A549 (cell line): ENCODE measurements around the gene ULBP1. TPM values are rescaled to one million over a fixed set of nuclear protein-coding genes. Genes with fewer than 3 reads are reported as not detected.

Experiments used
- ATAC-seq, 2 experiments: fragments of 200-7000 bp in 1 of 2; fragments of >200 bp in 1 of 2; cut with Nextera tagmentation in 1 of 2; cut with Tn5 transposase in 1 of 2; 3 replicates each; pipeline versions ENCODE4 v1.8.0 to v1.9.1; 2018 to 2020; ENCODE audit warnings: mild to moderate bottlenecking in 1 of 2, moderate library complexity in 1 of 2
- CTCF ChIA-PET: fragments of 300-600 bp; sonication (Branson Sonifier 250); formaldehyde crosslinking; extraction: SDS; loops from one replicate; lab custom pipeline; 2021; ENCODE audit warnings: antibody characterized with exemption, inconsistent platforms; lab: Yijun Ruan, JAX
- POLR2A ChIA-PET: fragments of 350-600 bp; formaldehyde crosslinking; extraction: SDS; loops from one replicate; lab custom pipeline; 2021; ENCODE audit warnings: antibody characterized with exemption, inconsistent platforms; lab: Yijun Ruan, JAX
- DNase-seq, 2 experiments: peaks; one replicate each; pipeline versions ENCODE4 v3.0.0 to v3.0.0-alpha.2; 2011 to 2016; ENCODE audit warnings: low read depth in 1 of 2, low spot score in 1 of 2
- FAIRE-seq: peaks from 2 replicates; lab custom pipeline; 2011; peaks lifted over from hg19 to GRCh38; lab: Jason Lieb, UNC
- H3K27ac ChIP-seq, 2 experiments: fragments of >200 bp; sonication (Bioruptor Twin); formaldehyde crosslinking; 3 replicates each; pipeline ENCODE4 v1.5.1; 2016 to 2017
- H3K4me1 ChIP-seq: fragments of >200 bp; sonication (Bioruptor Twin); formaldehyde crosslinking; 3 replicates; pipeline ENCODE4 v1.6.1; 2016
- H3K4me2 ChIP-seq: fragments of >200 bp; sonication (Bioruptor Twin); formaldehyde crosslinking; 3 replicates; pipeline ENCODE4 v1.6.1; 2016
- H3K4me3 ChIP-seq: fragments of >200 bp; sonication (Bioruptor Twin); formaldehyde crosslinking; 3 replicates; pipeline ENCODE4 v1.5.1; 2016
- H3K9me3 ChIP-seq: fragments of >200 bp; sonication (Bioruptor Twin); formaldehyde crosslinking; 3 replicates; pipeline ENCODE4 v1.6.1; 2016
- ATOH8 ChIP-seq: fragments of 250-450 bp; sonication (Bioruptor Pico); IDR thresholded peaks from 2 replicates; pipeline ENCODE4 v1.5.0; 2020; ENCODE audit warnings: low read depth, mild to moderate bottlenecking, moderate library complexity
- CBX8 ChIP-seq: fragments of 200-600 bp; sonication (generic); IDR thresholded peaks from 2 replicates; pipeline ENCODE4 v1.6.1; 2016
- CEBPB ChIP-seq, 2 experiments: fragments of >200 bp in 1 of 2; sonication (Bioruptor Twin) in 1 of 2; formaldehyde crosslinking in 1 of 2; IDR thresholded peaks; 2 replicates each; pipeline ENCODE4 v1.6.1; 2012 to 2016
- CTCF ChIP-seq: fragments of >200 bp; sonication (Bioruptor Twin); formaldehyde crosslinking; IDR thresholded peaks from 3 replicates; pipeline ENCODE4 v1.5.1; 2016
- E2F6 ChIP-seq: IDR thresholded peaks from 2 replicates; pipeline ENCODE4 v1.6.1; 2012; ENCODE audit warnings: low read depth, borderline replicate concordance
- FOXS1 ChIP-seq: fragments of 250-450 bp; sonication (Bioruptor Pico); IDR thresholded peaks from 2 replicates; pipeline ENCODE4 v1.5.0; 2020; ENCODE audit warnings: mild to moderate bottlenecking, moderate library complexity
- HEYL ChIP-seq: fragments of 250-450 bp; sonication (Bioruptor Pico); IDR thresholded peaks from 2 replicates; pipeline ENCODE4 v1.8.0; 2021; ENCODE audit warnings: mild to moderate bottlenecking, moderate library complexity
- JUN ChIP-seq, 2 experiments: fragments of >200 bp; sonication (Bioruptor Twin); formaldehyde crosslinking; IDR thresholded peaks; 2 replicates in 1 of 2; 3 replicates in 1 of 2; pipeline ENCODE4 v1.6.1; 2016 to 2017
- KDM1A ChIP-seq: fragments of 200-600 bp; sonication (generic); IDR thresholded peaks from 2 replicates; pipeline ENCODE4 v1.6.1; 2016; ENCODE audit warnings: low read depth, mild to moderate bottlenecking
- MAZ ChIP-seq: fragments of 150-350 bp; IDR thresholded peaks from 2 replicates; pipeline ENCODE4 v1.6.1; 2014; ENCODE audit warnings: antibody characterized with exemption, low read depth, low read length, borderline replicate concordance
- NPAS2 ChIP-seq: fragments of 250-450 bp; sonication (Bioruptor Pico); IDR thresholded peaks from 2 replicates; pipeline ENCODE4 v1.8.0; 2022; ENCODE audit warnings: mild to moderate bottlenecking, moderate library complexity, borderline replicate concordance
- PHF8 ChIP-seq: fragments of 200-600 bp; sonication (generic); IDR thresholded peaks from 2 replicates; pipeline ENCODE4 v1.6.1; 2016; ENCODE audit warnings: low read depth, mild to moderate bottlenecking, antibody characterized with exemption, moderate library complexity, borderline replicate concordance
- POLR2A ChIP-seq: IDR thresholded peaks from 2 replicates; pipeline ENCODE4 v1.6.1; 2012; ENCODE audit warnings: mild to moderate bottlenecking, low read length
- POLR2AphosphoS2 ChIP-seq: conservative IDR thresholded peaks from 2 replicates; pipeline ENCODE4 v1.6.1; 2012; ENCODE audit warnings: low read length, improper control_type of control experiment, inconsistent platforms
- RNF2 ChIP-seq: fragments of 200-600 bp; sonication (generic); IDR thresholded peaks from 2 replicates; pipeline ENCODE4 v1.6.1; 2016; ENCODE audit warnings: low read depth, mild to moderate bottlenecking, antibody characterized with exemption, moderate library complexity, borderline replicate concordance
- USF2 ChIP-seq: fragments of 450-650 bp; IDR thresholded peaks from 2 replicates; pipeline ENCODE4 v1.6.1; 2014; ENCODE audit warnings: antibody characterized with exemption
- ZC3H11A ChIP-seq: fragments of 450-650 bp; IDR thresholded peaks from 2 replicates; pipeline ENCODE4 v1.6.1; 2014; ENCODE audit warnings: antibody characterized with exemption, mild to moderate bottlenecking
- ZNF302 ChIP-seq: fragments of 250-450 bp; sonication (Bioruptor Pico); IDR thresholded peaks from 2 replicates; pipeline ENCODE4 v1.9.0; 2021; ENCODE audit warnings: inconsistent platforms, mild to moderate bottlenecking, moderate library complexity
- WGBS: methylation state at CpG from one replicate; pipeline ENCODE4 v1.1.6; 2017; ENCODE audit errors: missing lambda C conversion rate; 5-methylcytosine and 5-hydroxymethylcytosine counted together
- polyA plus RNA-seq, 4 experiments: library from polyadenylated mRNA; depleted of rRNA in 3 of 4; stranded (reverse); fragments of >200 nt; fragmentation: RNase III in 1 of 4; extraction: RNeasy Plus Mini Kit Qiagen cat#74134 plus additional on column Dnase treatment in 1 of 4; gene quantifications; 2 replicates in 3 of 4; 3 replicates in 1 of 4; pipeline ENCODE4 v1.2.3, GENCODE V29; 2011 to 2017

The ULBP1 gene
- polyA plus RNA-seq, 2 of the 4 experiments (the other 2 are of a cell fraction), result 0.89 to 6.6 TPM

DNA sequence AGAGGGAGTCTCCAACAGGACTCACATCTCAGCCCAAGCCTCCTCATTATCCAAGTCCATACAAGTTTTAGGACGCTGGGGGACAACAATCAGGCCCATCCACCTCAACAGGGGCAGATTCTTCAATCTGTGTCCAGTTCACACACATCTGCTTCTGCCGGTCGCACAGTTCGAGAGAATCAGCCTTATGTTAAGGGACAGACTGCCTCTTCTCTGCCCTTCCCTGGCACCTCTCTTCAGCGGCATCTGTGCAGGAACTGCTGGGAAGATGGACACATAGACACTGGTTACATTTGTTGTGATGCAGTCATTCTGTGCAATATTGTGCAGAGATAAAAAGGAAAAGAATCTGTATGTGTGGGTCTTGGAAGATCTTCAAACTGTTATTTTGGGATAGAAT, 21.0 kb downstream of the ULBP1 start:
- peaks cover 14% of the 10 kb centered on the region; the same call in 2 of the 3 replicates for H3K9me3 ChIP-seq
- H3K4me1 ChIP-seq, result 0 out of 3 replicates have a peak, but pooled peaks cover 2% of the 10 kb centered on the region
- H3K27ac ChIP-seq, result no peak overlapping the region
- 88% methylated on average over 4 of the region's 5 CpGs for WGBS
- H3K4me3 ChIP-seq, result no peak overlapping the region
- ATAC-seq (no peak), FAIRE-seq (no peak), DNase-seq (no peak)
- ChIA-PET POLR2A (no interaction called here), CTCF (no interaction called here)
- no peak for TF ChIP-seq RNF2
- no peak for TF ChIP-seq ZC3H11A
- no peak for TF ChIP-seq NPAS2
- TF ChIP-seq JUN (IDR thresholded peaks at IDR 0.05), result no peak
- TF ChIP-seq USF2, result no peak
- TF ChIP-seq CEBPB (IDR thresholded peaks at IDR 0.05), result no peak
- no peak overlapping the region for H3K4me2 ChIP-seq

- no peak overlapping the region for H3K27ac ChIP-seq
- ATAC-seq (peak; percentile 57 to 67; a peak in 4 of 6 replicates), FAIRE-seq (no peak), DNase-seq (no peak)
- H3K9me3 ChIP-seq, result peaks cover 14% of the 10 kb centered on the region; the same call in 2 of the 3 replicates
- H3K4me2 ChIP-seq, result no peak overlapping the region
- no peak overlapping the region for H3K4me3 ChIP-seq
- 0 out of 2 replicates have a peak, but pooled peaks have one; percentile 4 for TF ChIP-seq CBX8
- no peak for TF ChIP-seq HEYL (CRISPR knock-in tag)
- ChIA-PET CTCF (interaction anchor here (1.4 kb wide), 1 partner anchor 21 kb away, joined by 3 read pairs; no protein-coding TSS in a partner anchor), POLR2A (no interaction called here)
- 13% methylated on average over 5 of the region's 5 CpGs for WGBS
- 0 out of 3 replicates have a peak, but pooled peaks cover 6% of the 10 kb centered on the region for H3K4me1 ChIP-seq
Measured at GRCh38 chr6:149985481-149985937, 21.8 kb downstream of the ULBP1 start.

DNA sequence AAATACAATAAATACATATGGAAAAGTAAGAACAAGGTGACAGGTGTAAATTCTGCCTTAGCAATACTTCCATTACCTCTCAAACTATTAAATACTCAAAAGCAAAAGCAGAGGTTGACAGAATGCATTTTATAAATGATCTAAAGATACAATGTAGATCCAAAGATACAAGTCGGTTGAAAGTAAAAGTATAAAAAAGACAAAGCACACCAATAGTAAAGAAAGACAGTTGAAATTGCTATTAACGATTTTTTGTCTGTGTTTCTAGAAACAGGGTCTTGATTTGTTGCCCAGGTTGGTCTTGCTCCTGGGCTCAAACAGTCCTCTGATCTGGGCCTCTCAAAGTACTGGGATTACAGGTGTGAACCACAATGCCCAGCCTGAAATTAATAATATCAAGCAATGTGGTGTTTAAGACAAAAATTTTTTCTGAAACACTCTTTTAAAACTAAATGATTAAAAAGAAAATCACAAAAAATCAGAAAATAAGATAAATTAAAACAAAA, 23.9 kb downstream of the ULBP1 start:
- Histone ChIP-seq H3K9me3 (peaks cover 14% of the 10 kb centered on the region; the same call in 2 of the 3 replicates), H3K4me1 (0 out of 3 replicates have a peak, but pooled peaks cover 6% of the 10 kb centered on the region), H3K4me3 (no peak overlapping the region), H3K27ac (no peak overlapping the region), H3K4me2 (no peak overlapping the region)
- 39% methylated on average over 2 of the region's 2 CpGs for WGBS
- TF ChIP-seq CBX8 (peak; percentile 89), RNF2 (peak; percentile 86), E2F6 (no peak)
- no peak for ATAC-seq
- ChIA-PET POLR2A (no interaction called here), CTCF (no interaction called here)
- no peak for DNase-seq
- FAIRE-seq, result no peak

- 41% methylated on average over 17 of the region's 17 CpGs for WGBS
- H3K4me2 ChIP-seq, result 0 out of 3 replicates have a peak overlapping the region, but pooled peaks have one; percentile 19
- TF ChIP-seq POLR2AphosphoS2, result no peak
- TF ChIP-seq ZC3H11A, result no peak
- TF ChIP-seq CTCF, result no peak
- no peak for TF ChIP-seq FOXS1 (CRISPR knock-in tag)
- TF ChIP-seq ZNF302, result no peak
- TF ChIP-seq MAZ, result no peak
- TF ChIP-seq USF2, result no peak
- no peak for TF ChIP-seq ATOH8 (CRISPR knock-in tag)
- no peak for TF ChIP-seq POLR2A
- no peak for TF ChIP-seq KDM1A
- no peak for TF ChIP-seq PHF8
- POLR2A ChIA-PET, result no interaction called here
- ATAC-seq, result no peak
- H3K27ac ChIP-seq, result no peak overlapping the region
- 0 out of 3 replicates have a peak, but pooled peaks cover 6% of the 10 kb centered on the region for H3K4me1 ChIP-seq
- no peak for FAIRE-seq
- peaks cover 14% of the 10 kb centered on the region; the same call in 2 of the 3 replicates for H3K9me3 ChIP-seq
- CTCF ChIA-PET, result no interaction called here
- DNase-seq, result no peak
- H3K4me3 ChIP-seq, result no peak overlapping the region
Measured at GRCh38 chr6:149988550-149989346, 25.0 kb downstream of the ULBP1 start.
